K562 (cell line): ENCODE measurements around the gene KLK1. TPM values are rescaled to one million over a fixed set of nuclear protein-coding genes. Genes with fewer than 3 reads are reported as not detected.

Source experiments
- ATAC-seq: fragments of 200-7000 bp; cut with Tn5 transposase; 3 replicates; pipeline ENCODE4 v1.9.1; 2020; ENCODE audit warnings: moderate library complexity
- BruUV-seq: library from RNA; stranded (reverse); fragments of 400-500 nt; replicated peaks from 2 replicates; lab custom pipeline; 2021; lab: Mats Ljungman, UMichigan
- CTCF ChIA-PET: fragments of 300-600 bp; formaldehyde crosslinking; extraction: SDS; loops from one replicate; lab custom pipeline; 2021; ENCODE audit warnings: low intra/inter-chr PET ratio; lab: Yijun Ruan, JAX
- POLR2A ChIA-PET: fragments of 300-600, 350-650 bp; sonication (Branson Sonifier 250); formaldehyde crosslinking; extraction: SDS; loops from one replicate; lab custom pipeline; 2021; ENCODE audit warnings: antibody characterized with exemption, inconsistent platforms; lab: Yijun Ruan, JAX
- DNase-seq, 4 experiments: peaks; one replicate each; pipeline versions ENCODE4 v3.0.0 to v3.0.0-alpha.2; 2011 to 2018; ENCODE audit warnings: low spot score in 3 of 4, mixed read lengths in 3 of 4; ENCODE audit errors: extremely low read depth in 1 of 4
- FAIRE-seq: peaks from 2 replicates; lab custom pipeline; 2011; peaks lifted over from hg19 to GRCh38; lab: Jason Lieb, UNC
- H2AFZ ChIP-seq: 2 replicates; pipeline ENCODE4 v1.6.0; 2011; ENCODE audit warnings: low read depth, low read length, control low read depth, inconsistent platforms
- H3K27ac ChIP-seq: fragments of 200-600 bp; 3 replicates; pipeline ENCODE4 v1.8.0; 2011; ENCODE audit warnings: low read depth, mild to moderate bottlenecking, control low read depth, inconsistent platforms, low read length, moderate library complexity, mixed read lengths; ENCODE audit errors: extremely low read depth
- H3K27me3 ChIP-seq, 2 experiments: fragments of 300-600 bp in 1 of 2; 2 replicates in 1 of 2; 3 replicates in 1 of 2; pipeline versions ENCODE4 v1.6.0 to v1.8.0; 2011; ENCODE audit warnings: inconsistent platforms in 2 of 2, low read length in 2 of 2, mild to moderate bottlenecking in 1 of 2, mixed read lengths in 1 of 2, moderate library complexity in 1 of 2; ENCODE audit not compliant: control insufficient read depth in 2 of 2, insufficient read depth in 2 of 2
- H3K36me3 ChIP-seq: fragments of 300-600 bp; 3 replicates; pipeline ENCODE4 v1.8.0; 2011; ENCODE audit warnings: mild to moderate bottlenecking, low read length, inconsistent platforms; ENCODE audit not compliant: control insufficient read depth, insufficient read depth
- H3K4me1 ChIP-seq, 2 experiments: fragments of 200-600 bp in 1 of 2; replicated peaks in 1 of 2; 2 replicates in 1 of 2; 3 replicates in 1 of 2; pipeline versions ENCODE4 v1.5.1 to v1.8.0; 2011; ENCODE audit warnings: inconsistent platforms in 2 of 2, low read length in 2 of 2, mild to moderate bottlenecking in 1 of 2, mixed read lengths in 1 of 2, moderate library complexity in 1 of 2; ENCODE audit not compliant: control insufficient read depth in 2 of 2, insufficient read depth in 2 of 2
- H3K4me2 ChIP-seq: 2 replicates; pipeline ENCODE4 v1.6.1; 2011; ENCODE audit warnings: low read length, control low read depth, inconsistent platforms, mixed read lengths; ENCODE audit not compliant: insufficient read depth
- H3K4me3 ChIP-seq: fragments of 200-600 bp; sonication (generic), shearing (Covaris generic); 2 replicates; pipeline ENCODE4 v1.5.1; 2016; ENCODE audit warnings: control low read depth, inconsistent platforms
- H3K79me2 ChIP-seq: fragments of 200-600 bp; 3 replicates; pipeline ENCODE4 v1.8.0; 2011; ENCODE audit warnings: low read length, inconsistent platforms; ENCODE audit not compliant: control insufficient read depth, insufficient read depth
- H3K9ac ChIP-seq, 2 experiments: 2 replicates each; pipeline versions ENCODE4 v1.6.0 to v1.6.1; 2011; ENCODE audit warnings: low read depth in 2 of 2, low read length in 2 of 2, control low read depth in 1 of 2, inconsistent platforms in 1 of 2, mild to moderate bottlenecking in 1 of 2, mixed read lengths in 1 of 2; ENCODE audit not compliant: insufficient read depth in 1 of 2
- H3K9me1 ChIP-seq: one replicate; pipeline ENCODE4 v1.6.0; 2011; ENCODE audit warnings: inconsistent platforms, mild to moderate bottlenecking, low read length, moderate library complexity; ENCODE audit not compliant: control insufficient read depth, insufficient read depth
- H3K9me3 ChIP-seq: replicated peaks from 2 replicates; pipeline ENCODE4 v1.5.1; 2011; ENCODE audit warnings: low read depth, low read length, inconsistent platforms; ENCODE audit not compliant: control insufficient read depth, insufficient read depth
- H4K20me1 ChIP-seq: replicated peaks from 2 replicates; pipeline ENCODE4 v1.6.1; 2011; ENCODE audit warnings: low read length, inconsistent platforms, mixed read lengths; ENCODE audit not compliant: control insufficient read depth, insufficient read depth
- CCNT2 ChIP-seq: IDR thresholded peaks from 2 replicates; pipeline ENCODE4 v1.6.1; 2011; ENCODE audit warnings: borderline replicate concordance, low read depth, mild to moderate bottlenecking, moderate library complexity, mixed read lengths, low read length; ENCODE audit not compliant: insufficient read length; ENCODE audit errors: extremely low read depth
- HSF4 ChIP-seq: fragments of 250-450 bp; sonication (Bioruptor Pico); IDR thresholded peaks from 2 replicates; pipeline ENCODE4 v2.1.2; 2022; ENCODE audit warnings: mild to moderate bottlenecking, moderate library complexity, borderline replicate concordance
- KAT7 ChIP-seq: sonication (generic); formaldehyde crosslinking; IDR thresholded peaks from 2 replicates; pipeline ENCODE4 v1.8.0; 2022; ENCODE audit warnings: missing genetic modification reagents, mild to moderate bottlenecking, borderline replicate concordance
- POLR2B ChIP-seq: fragments of 450-650 bp; IDR thresholded peaks from 2 replicates; pipeline ENCODE4 v1.6.1; 2018; ENCODE audit warnings: low read depth; ENCODE audit not compliant: partially characterized antibody
- RBM22 ChIP-seq: fragments of 200-400 bp; formaldehyde crosslinking; IDR thresholded peaks from 2 replicates; pipeline ENCODE4 v1.6.1; 2018; ENCODE audit warnings: low read length, low read depth; ENCODE audit not compliant: poor library complexity, severe bottlenecking
- RERE ChIP-seq: sonication (generic); formaldehyde crosslinking; IDR thresholded peaks from 2 replicates; pipeline ENCODE4 v1.8.0; 2023; ENCODE audit warnings: missing genetic modification reagents, mild to moderate bottlenecking, borderline replicate concordance
- SUPT5H ChIP-seq: fragments of 450-650 bp; IDR thresholded peaks from 2 replicates; pipeline ENCODE4 v1.6.1; 2016
- ZNF134 ChIP-seq: fragments of 250-450 bp; sonication (Bioruptor Pico); conservative IDR thresholded peaks from 2 replicates; pipeline ENCODE4 v1.4.0; 2020
- WGBS: fragments of 100-300 bp; shearing (Covaris generic); methylation state at CpG from one replicate; pipeline ENCODE4 v1.1.6; 2016; ENCODE audit warnings: low coverage, mixed read lengths; ENCODE audit not compliant: insufficient coverage; ENCODE audit errors: missing lambda C conversion rate; 5-methylcytosine and 5-hydroxymethylcytosine counted together
- in situ Hi-C: fragments of 300-500 bp; cut with MboI; formaldehyde crosslinking; loops from 4 replicates; pipeline ENCODE4 v1.15.0; 2018; ENCODE audit warnings: inconsistent platforms, mixed read lengths
- intact Hi-C: fragments of 100-400 bp; cut with micrococcal nuclease; formaldehyde crosslinking; loops from 2 replicates; pipeline ENCODE4 v1.14.2; 2022
- polyA plus RNA-seq, 8 experiments: library from polyadenylated mRNA; depleted of rRNA in 4 of 8; stranded (reverse) in 5 of 8; unstranded in 3 of 8; fragments of >200 nt; fragmentation: Nextera tagmentation in 2 of 8; fragmentation: Illumina TruSeq in 1 of 8; extraction: Ambion mirVana in 2 of 8; extraction: Trizol in 1 of 8; gene quantifications; 2 replicates each; pipeline versions ENCODE4 v1.2.1 to v1.2.3, GENCODE V29; 2011 to 2014; ENCODE audit warnings: inconsistent platforms in 1 of 8, missing spikeins in 1 of 8
- total RNA-seq, 7 experiments: library from RNA; depleted of rRNA in 6 of 7; stranded (reverse); fragments of >200 nt in 6 of 7; fragmentation: Illumina TruSeq in 2 of 7; extraction: Trizol in 2 of 7; gene quantifications; 2 replicates each; pipeline versions ENCODE4 v1.2.1 to v1.2.3, GENCODE V29; 2011 to 2021; ENCODE audit warnings: low replicate concordance in 1 of 7
- TF ChIP-seq, protein P1 (sequence below): fragments of 200-800 bp; sonication (Bioruptor generic); IDR thresholded peaks from 2 replicates; pipeline ENCODE4 v1.6.1; 2016; ENCODE audit warnings: missing genetic modification characterization, missing compliant biosample characterization

Gene KLK1
- total and polyA plus RNA-seq, 9 of the 15 experiments (the other 6 are each of a cell fraction or from before 2014, with no cell fraction given): 0.87 to 15.4 (median 9.1) TPM

- POLR2A ChIA-PET: interaction anchor here (0.5 to 3.7 kb wide), 22 partner anchors 7 to 468 kb away, joined by 3 to 58 read pairs (median 4); partner anchors contain the start of genes KCNC3 and KLK3
- peaks cover 61% of the 10 kb centered on the region for H3K36me3 ChIP-seq
- TF ChIP-seq RERE (CRISPR knock-in tag) (no peak), CCNT2 (peak; percentile 9), POLR2B (peak; percentile 15), ZNF134 (no peak), SUPT5H (peak; percentile 70), KAT7 (CRISPR knock-in tag) (no peak), RBM22 (peak; percentile 81), HSF4 (CRISPR knock-in tag) (no peak)
- TF ChIP-seq, protein P1, sequence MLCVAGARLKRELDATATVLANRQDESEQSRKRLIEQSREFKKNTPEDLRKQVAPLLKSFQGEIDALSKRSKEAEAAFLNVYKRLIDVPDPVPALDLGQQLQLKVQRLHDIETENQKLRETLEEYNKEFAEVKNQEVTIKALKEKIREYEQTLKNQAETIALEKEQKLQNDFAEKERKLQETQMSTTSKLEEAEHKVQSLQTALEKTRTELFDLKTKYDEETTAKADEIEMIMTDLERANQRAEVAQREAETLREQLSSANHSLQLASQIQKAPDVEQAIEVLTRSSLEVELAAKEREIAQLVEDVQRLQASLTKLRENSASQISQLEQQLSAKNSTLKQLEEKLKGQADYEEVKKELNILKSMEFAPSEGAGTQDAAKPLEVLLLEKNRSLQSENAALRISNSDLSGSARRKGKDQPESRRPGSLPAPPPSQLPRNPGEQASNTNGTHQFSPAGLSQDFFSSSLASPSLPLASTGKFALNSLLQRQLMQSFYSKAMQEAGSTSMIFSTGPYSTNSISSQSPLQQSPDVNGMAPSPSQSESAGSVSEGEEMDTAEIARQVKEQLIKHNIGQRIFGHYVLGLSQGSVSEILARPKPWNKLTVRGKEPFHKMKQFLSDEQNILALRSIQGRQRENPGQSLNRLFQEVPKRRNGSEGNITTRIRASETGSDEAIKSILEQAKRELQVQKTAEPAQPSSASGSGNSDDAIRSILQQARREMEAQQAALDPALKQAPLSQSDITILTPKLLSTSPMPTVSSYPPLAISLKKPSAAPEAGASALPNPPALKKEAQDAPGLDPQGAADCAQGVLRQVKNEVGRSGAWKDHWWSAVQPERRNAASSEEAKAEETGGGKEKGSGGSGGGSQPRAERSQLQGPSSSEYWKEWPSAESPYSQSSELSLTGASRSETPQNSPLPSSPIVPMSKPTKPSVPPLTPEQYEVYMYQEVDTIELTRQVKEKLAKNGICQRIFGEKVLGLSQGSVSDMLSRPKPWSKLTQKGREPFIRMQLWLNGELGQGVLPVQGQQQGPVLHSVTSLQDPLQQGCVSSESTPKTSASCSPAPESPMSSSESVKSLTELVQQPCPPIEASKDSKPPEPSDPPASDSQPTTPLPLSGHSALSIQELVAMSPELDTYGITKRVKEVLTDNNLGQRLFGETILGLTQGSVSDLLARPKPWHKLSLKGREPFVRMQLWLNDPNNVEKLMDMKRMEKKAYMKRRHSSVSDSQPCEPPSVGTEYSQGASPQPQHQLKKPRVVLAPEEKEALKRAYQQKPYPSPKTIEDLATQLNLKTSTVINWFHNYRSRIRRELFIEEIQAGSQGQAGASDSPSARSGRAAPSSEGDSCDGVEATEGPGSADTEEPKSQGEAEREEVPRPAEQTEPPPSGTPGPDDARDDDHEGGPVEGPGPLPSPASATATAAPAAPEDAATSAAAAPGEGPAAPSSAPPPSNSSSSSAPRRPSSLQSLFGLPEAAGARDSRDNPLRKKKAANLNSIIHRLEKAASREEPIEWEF (CRISPR knock-in tag): no peak
Measured at GRCh38 chr19:50796634-50797428, 26.8 kb downstream of the KLK1 start.

More at GRCh38 chr19:50796634-50797428, 26.8 kb downstream of the KLK1 start:
- peaks cover 20% of the 10 kb centered on the region for H3K79me2 ChIP-seq
- peak overlapping the region in 1 of 2 experiments; percentile 76; a peak in 2 of 4 replicates for H3K9ac ChIP-seq
- ATAC-seq (peak; percentile 44), DNase-seq (no peak), FAIRE-seq (no peak)
- BruUV-seq: no TSS peak
- H3K9me3 ChIP-seq: no peaks in the 10 kb centered on the region
- no peak overlapping the region for H3K4me2 ChIP-seq
- H3K27me3 ChIP-seq: no peaks in the 10 kb centered on the region
- intact Hi-C loops: no loop called here
- H3K4me3 ChIP-seq: no peak overlapping the region
- CTCF ChIA-PET: no interaction called here
- H4K20me1 ChIP-seq: peaks cover 47% of the 10 kb centered on the region
- H2AFZ ChIP-seq: no peak overlapping the region
- in situ Hi-C loops: no loop called here
- 82% methylated on average over 8 of the region's 8 CpGs for WGBS
- peaks cover 15% of the 10 kb centered on the region for H3K9me1 ChIP-seq
- peaks cover 10 to 65% of the 10 kb centered on the region in 2 experiments; a peak in 4 of 5 replicates for H3K4me1 ChIP-seq
- H3K27ac ChIP-seq: no peak overlapping the region
